ENCODE measurements around the gene SLC8A1.
"Not testable (repeated sequence)": the region's sequence is repeated elsewhere in the genome, so short reads cannot be mapped to it uniquely, and the experiment has no call there.

Gene SLC8A1

GRCh38 chr2:40095000-40095399 lies 356.9 kb downstream of the SLC8A1 start:
- DNase-seq: peak; percentile 32

GRCh38 chr2:40094451-40094850 lies 357.4 kb downstream of the SLC8A1 start:
- no peak for DNase-seq

DNA sequence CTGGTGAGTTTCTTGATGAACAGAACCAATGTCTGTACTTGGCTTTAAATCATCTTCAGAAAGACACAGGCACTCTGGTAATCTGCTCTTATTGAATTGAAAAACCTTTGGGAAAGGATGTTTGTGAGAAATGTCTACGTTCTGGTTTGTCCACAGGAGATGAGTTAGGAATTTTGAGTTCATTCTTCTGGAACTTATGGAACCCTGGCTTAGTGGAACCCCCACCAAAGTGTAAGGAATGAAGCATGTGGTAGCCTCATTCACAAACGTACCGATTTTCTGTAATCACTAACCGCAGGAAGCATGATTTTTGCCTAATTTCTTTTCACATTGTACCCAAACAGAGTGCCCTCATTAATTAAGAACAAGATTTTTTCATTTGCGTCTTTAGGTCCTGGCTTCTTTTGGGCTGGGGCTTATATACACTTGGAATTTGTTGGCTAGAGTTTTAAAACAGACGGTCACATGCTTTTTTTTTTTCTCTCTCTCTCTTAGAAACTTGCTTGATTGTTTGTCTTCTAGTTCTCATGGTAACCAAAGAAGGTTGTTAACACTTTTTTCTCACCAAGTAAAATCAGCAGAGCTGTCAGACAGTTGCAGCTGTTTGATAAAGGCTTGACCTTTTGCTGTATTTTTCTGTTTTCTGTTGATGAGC lies 358.7 kb downstream of the SLC8A1 start:
- DNase-seq: no peak

- DNase-seq: no peak
Observed at GRCh38 chr2:40090044-40090443, 361.8 kb downstream of the SLC8A1 start.

GRCh38 chr2:40087927-40088326 lies 364.0 kb downstream of the SLC8A1 start:
- no peak for DNase-seq

- DNase-seq: peak; percentile 19
Observed at GRCh38 chr2:40087434-40087833, 364.5 kb downstream of the SLC8A1 start.

DNA sequence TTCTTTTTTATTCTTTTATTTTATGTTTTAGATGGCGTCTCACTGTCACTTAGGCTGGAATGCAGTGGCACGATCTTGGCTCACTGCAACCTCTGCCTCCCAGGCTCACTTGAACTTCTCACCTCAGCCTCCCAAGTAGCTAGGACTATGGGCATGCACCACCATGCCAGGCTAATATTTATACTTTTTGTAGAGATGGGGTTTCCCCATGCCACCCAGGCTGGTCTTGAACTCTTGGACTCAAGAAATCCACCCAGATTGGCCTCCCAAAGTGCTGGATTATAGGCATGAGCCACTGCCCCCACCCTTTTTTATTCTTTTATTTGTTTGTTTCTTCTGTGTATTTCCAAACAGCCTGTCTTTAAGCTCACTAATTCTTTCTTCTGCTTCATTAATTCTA lies 366.1 kb downstream of the SLC8A1 start:
- DNase-seq: no peak

GRCh38 chr2:40073336-40073735 lies 378.6 kb downstream of the SLC8A1 start:
- not testable (repeated sequence) for DNase-seq

DNA sequence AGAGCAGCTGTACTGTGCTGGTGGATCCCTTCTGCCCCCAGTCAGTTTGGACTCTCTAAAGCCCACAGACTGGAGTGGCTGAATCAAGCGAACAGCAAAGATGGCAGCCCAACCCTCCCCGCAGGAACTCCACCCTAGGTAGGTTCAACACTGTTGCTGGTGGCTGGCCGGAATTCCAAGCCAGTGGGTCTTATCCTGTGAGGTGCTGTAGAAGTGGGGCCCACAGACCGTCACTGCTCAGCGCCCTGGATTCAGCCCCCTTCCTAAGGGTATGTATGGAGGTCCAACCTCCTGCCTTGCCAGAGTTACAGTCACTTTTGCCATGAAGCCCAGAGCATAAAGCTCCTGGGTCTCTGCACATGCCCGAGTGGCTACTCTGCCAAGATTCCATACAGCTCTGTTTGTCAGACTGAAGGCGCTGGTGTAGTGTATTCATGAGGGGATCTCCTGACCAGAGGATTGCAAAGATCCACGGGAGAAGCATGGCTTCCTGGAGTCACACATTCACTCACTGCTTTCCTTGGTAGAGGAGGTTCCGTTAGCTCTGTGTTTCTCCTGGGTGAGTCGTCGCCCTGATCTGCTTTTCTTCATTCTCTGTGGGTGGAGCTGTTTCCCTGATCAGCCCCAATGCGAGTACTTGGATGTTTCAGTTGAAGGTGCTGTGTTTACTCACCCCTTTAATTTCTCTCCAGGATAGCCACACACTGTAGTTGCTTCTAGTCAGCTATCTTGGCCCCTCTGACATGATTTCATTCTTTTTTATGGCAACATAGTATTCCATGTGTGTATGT lies 379.3 kb downstream of the SLC8A1 start:
- DNase-seq: no peak

GRCh38 chr2:40062381-40062780 lies 389.5 kb downstream of the SLC8A1 start:
- no peak for DNase-seq

- DNase-seq: no peak
Observed at GRCh38 chr2:40049781-40050180, 402.1 kb downstream of the SLC8A1 start.

DNA sequence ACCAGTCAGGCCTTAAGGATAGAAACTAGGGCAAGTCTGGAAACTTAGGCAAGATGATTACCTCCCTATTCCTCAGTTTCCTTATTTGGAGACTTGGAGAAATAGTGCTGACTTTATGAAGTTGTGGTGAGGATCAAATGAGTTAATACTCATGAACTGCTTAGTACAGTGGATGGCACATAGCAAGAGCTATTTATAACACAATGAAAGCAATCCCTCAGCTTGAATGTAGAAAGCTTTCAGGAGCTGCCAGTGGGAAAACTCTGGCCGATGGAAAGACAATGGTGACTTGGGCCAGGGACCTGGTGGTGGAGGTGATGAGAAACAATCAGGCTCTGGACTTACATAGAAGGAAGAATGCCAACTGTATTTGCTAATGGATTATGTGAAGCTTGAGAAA lies 403.4 kb downstream of the SLC8A1 start:
- no peak for DNase-seq

GRCh38 chr2:40047406-40047805 lies 404.5 kb downstream of the SLC8A1 start:
- DNase-seq: no peak
